Measurements from ENCODE around the gene PEPD.

PEPD gene

DNA sequence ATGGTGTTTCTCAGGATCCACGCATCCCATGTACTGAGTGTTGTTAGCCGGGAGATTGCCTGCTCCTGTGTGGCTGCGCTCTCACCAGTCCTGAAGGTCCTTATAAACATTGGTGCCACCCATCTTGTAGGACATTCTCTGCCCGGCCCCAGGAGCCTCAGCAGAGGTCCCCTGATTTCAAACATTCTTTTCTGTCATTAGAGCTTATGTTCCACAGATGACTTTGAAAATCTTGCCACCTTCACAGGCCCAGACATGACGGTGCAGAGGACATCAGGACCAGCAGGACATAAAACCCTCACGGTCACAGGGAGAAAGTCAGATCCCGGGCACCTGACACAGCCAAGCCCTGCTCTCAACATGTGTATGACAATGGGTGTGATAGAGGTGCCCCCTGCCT, 33.2 kb upstream of the PEPD start:
- TF ChIP-seq CTCF (IDR thresholded peaks at IDR 0.05; ENCODE audit: insufficient read depth, low read depth, low read length, missing control alignments), result no peak
- DNase-seq (ENCODE audit: low read depth), result no peak
- H3K4me3 ChIP-seq (ENCODE audit: low read length), result no peak overlapping the region

GRCh38 chr19:33554391-33554790, 32.8 kb upstream of the PEPD start:
- TF ChIP-seq CTCF (IDR thresholded peaks at IDR 0.05; ENCODE audit: insufficient read depth, low read depth, low read length, missing control alignments), result no peak
- DNase-seq (ENCODE audit: low read depth), result no peak
- H3K4me3 ChIP-seq (ENCODE audit: low read length), result no peak overlapping the region

DNA sequence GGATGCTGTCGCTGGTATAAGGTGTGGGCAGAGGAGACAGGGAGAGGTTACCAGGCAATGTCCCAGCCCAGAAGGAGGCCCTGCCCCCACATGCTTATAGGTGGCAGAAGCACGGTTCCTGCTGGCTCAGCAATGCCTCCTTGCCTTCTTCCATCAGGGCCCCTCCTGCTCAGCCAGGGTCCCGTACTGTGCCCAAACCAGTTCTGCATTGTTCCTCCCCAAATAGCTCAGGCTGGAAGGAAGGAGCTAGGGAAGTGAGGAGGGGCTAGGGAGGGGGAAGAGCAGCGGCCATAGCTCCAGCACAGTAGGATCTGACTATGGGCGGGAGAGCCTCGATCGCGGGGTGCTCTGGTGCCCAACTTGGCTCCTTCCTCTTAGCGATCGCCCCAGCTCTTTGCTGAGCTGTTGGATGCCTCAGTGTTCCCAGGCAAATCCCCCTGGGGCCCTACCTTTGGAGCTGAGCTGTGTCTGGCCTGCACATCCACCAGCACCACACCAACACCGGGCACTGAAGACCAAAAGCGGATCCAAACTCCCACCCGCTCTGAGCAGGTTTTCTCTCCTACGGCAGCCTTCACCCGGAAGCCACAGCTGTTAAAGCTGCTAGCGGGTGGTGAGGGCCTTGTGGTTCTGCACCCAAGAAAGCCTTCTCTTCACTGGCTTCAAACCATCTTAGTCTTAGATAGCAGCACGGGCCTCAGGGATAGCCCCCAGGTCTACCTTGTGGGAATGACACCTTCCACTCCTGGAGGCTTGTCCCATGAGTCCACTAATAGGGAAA, 32.1 kb upstream of the PEPD start:
- DNase-seq (ENCODE audit: low read depth), result no peak
- no peak for TF ChIP-seq CTCF (IDR thresholded peaks at IDR 0.05; ENCODE audit: insufficient read depth, low read depth, low read length, missing control alignments)
- no peak overlapping the region for H3K4me3 ChIP-seq (ENCODE audit: low read length)

DNA sequence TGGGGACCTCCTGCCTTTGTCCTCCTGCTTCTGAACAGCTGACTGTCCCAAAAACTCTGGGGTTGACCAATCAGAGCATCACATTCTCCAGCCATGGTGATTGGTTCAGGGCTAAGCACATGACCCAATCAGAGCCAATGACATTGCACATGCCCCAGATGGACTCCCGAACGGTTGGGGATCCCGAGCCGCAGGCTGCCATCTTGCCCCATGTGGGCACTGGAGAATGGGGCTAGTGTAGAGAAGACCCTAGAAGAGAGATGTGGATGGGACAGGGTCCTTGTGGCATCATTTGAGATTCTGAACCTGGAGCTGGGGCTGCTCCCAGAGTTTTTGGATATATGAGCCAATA, 31.3 kb upstream of the PEPD start:
- no peak for TF ChIP-seq CTCF (IDR thresholded peaks at IDR 0.05; ENCODE audit: insufficient read depth, low read depth, low read length, missing control alignments)
- no peak for DNase-seq (ENCODE audit: low read depth)
- H3K4me3 ChIP-seq (ENCODE audit: low read length), result no peak overlapping the region

DNA sequence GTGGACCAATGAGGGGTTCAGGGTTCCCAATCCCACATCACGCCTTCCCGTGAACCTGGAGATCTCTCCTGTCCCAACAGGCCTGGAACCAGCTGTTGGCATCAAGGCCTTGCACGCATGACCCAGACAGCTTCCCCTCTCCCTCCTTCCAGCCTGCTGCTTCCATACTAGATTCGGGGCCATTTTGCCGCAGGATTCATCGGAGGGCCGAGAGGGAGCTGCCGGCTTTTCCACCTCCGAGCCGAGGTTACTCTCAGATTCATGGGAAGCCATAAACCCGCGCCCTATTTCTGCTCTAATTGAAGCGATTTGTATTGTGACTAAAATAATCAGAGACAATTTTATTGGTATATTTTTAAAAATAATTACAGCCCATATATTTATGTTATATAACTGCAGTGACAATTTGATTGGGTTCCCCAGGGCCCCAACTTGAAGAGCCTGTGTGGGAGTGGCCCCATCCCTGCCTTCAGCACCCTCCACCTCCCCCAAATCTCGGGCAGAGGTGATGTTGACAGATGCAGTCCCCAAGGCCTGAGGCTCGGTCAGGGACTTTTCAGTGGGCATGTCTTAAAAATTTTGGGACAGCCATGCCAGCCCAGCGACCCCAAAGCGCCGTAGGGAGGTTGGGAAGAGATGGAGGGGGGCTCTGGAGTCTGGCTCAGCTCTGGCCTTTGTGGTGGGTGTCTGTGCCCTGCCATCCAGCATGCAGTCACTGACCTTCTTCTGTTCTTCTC, 30.8 kb upstream of the PEPD start:
- DNase-seq (ENCODE audit: low read depth), result no peak
- no peak for TF ChIP-seq CTCF (IDR thresholded peaks at IDR 0.05; ENCODE audit: insufficient read depth, low read depth, low read length, missing control alignments)
- no peak overlapping the region for H3K4me3 ChIP-seq (ENCODE audit: low read length)

- H3K4me3 ChIP-seq (ENCODE audit: low read length), result no peak overlapping the region
- no peak for TF ChIP-seq CTCF (IDR thresholded peaks at IDR 0.05; ENCODE audit: insufficient read depth, low read depth, low read length, missing control alignments)
- no peak for DNase-seq (ENCODE audit: low read depth)
These were observed 30.1 kb upstream of the PEPD start for GRCh38 chr19:33551676-33552075.
